ENCODE results near the gene RAF1.
"Not testable (repeated sequence)": the region's sequence is repeated elsewhere in the genome, so short reads cannot be mapped to it uniquely, and the experiment has no call there.

Gene RAF1

DNA sequence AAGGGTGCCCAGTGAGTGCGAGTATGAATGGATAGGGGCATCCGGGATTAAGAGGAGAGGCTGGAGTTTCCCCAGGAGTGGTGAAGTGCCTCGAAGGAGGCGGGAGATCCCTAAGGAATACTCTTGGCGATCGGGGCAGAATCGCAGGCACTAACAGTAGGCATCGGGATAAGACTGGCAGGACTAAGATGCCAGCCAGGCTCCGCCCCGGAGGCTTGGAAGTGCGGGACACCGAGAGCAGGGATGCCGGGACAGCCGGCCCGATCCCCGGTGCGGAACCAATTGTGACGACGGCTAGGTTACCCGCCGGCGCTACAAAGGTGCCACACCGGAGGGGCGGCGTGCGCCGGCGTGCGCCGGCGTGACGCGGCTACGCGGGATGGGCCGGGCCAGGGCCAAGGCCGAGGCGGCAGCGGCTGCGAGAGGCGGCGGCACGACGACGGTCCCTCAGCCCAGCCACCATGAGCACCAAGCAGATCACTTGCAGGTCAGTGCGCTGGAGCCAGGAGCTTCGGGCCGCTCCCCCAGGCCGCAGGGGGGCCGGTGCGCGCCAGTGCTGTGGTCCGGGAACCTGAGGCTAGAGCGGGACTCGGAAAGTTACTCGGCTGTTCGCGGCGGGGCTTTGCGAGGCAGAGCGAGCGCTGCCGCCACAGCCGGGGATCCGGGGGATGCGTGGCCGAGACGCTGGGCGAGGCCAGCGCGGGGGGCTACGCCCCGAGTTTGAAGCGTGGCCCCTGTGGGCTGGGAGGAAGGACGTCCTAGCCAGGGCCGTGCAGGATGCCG is 107.0 kb downstream of the RAF1 start, which contains the start of gene MKRN2:
MKRN2 (plus strand) TSS at position 398 of the 783 bp plus-strand sequence; CDS start at position 462, 64 bp downstream.
- peak; percentile 79 to 89 for DNase-seq

GRCh38 chr3:12556314-12556689 is 107.6 kb downstream of the RAF1 start:
- no peak for DNase-seq

GRCh38 chr3:12553921-12554391 is 110.0 kb downstream of the RAF1 start:
- peak in 1 of 2 experiments; percentile 30 for DNase-seq

DNA sequence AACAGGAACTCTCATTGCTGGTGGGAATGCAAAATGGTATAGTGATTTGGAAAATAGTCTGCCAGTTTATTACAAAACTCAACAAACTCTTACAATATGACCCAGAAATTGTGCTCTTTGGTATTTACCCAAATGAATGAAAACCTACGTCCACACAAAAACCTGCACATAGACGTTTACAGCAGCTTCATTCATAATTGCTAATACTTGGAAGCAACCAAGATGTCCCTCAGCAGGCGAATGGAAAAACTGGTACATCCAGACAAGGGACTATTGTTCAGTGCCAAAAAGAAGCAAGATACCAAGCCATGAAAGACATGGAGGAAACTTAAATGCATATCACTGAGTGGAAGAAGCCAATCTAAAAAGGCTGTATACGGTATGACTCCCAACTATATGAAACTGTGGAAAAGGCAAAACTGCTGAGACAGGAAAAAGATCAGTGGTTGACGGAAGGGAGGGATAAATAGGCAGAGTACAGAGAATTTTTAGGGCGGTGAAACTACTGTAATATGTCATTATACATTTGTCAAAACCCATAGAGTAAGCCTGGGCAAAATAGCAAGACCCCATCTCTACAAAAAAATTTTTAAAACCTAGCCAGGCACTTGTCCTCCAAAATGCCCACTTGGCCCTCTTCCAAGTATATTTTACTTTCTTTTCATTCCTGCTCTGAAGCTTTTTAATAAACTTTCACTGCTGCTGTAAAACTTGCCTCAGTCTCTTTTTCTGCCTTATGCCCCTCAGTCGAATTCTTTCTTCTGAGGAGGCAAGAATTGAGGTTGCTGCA is 113.8 kb downstream of the RAF1 start:
- DNase-seq, result no peak

- no peak for DNase-seq
Observed at GRCh38 chr3:12545473-12545791, 118.5 kb downstream of the RAF1 start, which contains the start of gene MKRN2OS. Gene MKRN2OS, minus strand, starts transcription at chr3:12545499. Its CDS starts 35 bp downstream, at chr3:12545464.

DNA sequence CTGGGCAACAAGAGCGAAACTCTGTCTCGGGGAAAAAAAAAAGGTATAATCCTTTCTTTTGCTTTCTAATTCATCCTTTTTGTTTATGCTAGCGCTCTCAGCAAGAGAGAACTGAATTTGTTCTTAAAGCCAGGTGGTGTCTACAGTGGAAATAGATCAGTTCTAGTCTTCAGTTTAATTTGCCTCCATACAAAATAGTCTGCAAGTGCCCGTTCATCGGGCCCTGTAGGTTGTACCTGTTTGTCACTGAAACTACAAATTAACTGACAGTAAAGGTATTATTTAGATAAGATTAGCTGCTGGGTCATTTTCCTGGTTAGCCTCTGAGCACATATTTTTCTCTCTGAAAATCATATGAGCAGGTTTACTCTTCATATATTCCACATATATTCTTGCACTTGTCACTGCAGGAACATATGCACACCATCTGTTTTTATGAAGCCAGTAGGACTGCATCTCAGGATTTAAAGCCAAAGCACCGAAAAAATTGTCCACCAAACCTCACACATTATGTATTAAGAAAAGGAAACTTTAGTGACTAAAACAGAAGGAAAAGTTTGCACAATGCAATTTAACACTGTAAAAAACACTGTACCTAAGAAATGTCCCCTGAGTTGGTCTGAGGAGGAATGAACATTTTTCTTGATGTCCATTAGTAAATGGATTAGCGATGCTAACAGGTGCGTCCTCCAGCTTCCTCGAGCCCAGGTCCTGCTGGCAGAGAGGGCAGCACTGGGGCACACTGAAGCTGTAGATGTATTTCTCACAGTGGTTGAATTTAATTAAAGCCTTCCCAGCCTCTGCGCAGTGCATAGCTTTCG is 119.1 kb downstream of the RAF1 start:
- no peak for DNase-seq

DNA sequence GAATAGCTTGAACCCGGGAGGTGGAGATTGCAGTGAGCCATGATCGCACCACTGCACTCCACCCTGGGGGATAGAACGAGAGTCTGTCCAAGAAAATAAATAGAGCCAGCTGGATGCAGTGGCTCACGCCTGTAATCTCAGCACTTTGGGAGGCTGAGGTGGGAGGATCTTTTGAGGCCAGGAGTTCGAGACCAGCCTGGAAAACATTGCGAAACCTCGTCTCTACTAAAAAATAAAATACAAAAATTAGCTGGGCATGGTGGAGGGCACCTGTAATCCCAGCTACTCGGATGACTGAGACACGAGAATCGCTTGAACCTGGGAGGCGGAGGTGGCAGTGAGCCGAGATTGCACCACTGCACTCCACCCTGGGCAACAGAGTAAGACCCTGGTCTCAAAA is 120.4 kb downstream of the RAF1 start:
- not testable (repeated sequence) for DNase-seq

- DNase-seq, result no peak
Observed at GRCh38 chr3:12541625-12542024, 122.3 kb downstream of the RAF1 start.

DNA sequence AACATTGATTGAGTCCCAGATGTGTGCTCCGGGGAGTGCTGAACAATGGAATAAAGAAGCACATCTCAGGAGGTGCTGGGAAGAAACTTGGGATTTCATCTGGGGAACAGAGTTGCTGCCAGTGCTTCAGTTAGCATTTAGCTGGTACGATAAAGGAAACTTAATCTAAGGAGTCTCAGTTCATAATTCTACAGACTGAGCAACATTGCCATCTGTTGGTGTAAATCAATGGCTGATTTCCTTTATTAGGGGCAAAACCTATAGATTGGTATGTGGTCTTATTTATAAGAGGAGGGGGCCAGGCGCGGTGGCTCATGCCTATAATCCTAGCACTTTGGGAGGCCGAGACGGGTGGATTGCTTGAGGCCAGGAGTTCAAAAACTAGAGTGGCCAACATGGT is 127.5 kb downstream of the RAF1 start:
- DNase-seq, result no peak

Measured in NCI-H2081 (cell line).